Trophoblast cell (in vitro differentiated cells and primary cell): Measurements from ENCODE around the gene GOPC.
A peak's percentile ranks its signal among the peaks of the same experiment; 100 is the strongest.

ENCODE experiments used
- DNase-seq, 2 donors: peaks; one replicate each; pipeline ENCODE4 v3.0.0-alpha.2; 2016
- H2AFZ ChIP-seq: 2 replicates; pipeline ENCODE4 v1.6.1; 2013; ENCODE audit warnings: low read length, moderate library complexity, mild to moderate bottlenecking; ENCODE audit not compliant: insufficient read depth, poor library complexity
- H2AK5ac ChIP-seq: 2 replicates; pipeline ENCODE4 v1.6.1; 2013; ENCODE audit warnings: mild to moderate bottlenecking, low read length
- H2BK120ac ChIP-seq: 2 replicates; pipeline ENCODE4 v1.6.1; 2013; ENCODE audit warnings: low read length, mild to moderate bottlenecking, moderate library complexity; ENCODE audit not compliant: insufficient read depth, poor library complexity
- H2BK12ac ChIP-seq: 2 replicates; pipeline ENCODE4 v1.6.1; 2013; ENCODE audit warnings: mild to moderate bottlenecking, low read length, moderate library complexity
- H2BK5ac ChIP-seq: 2 replicates; pipeline ENCODE4 v1.6.1; 2013; ENCODE audit warnings: low read length, low read depth, moderate library complexity, mild to moderate bottlenecking; ENCODE audit not compliant: poor library complexity
- H3K14ac ChIP-seq: 2 replicates; pipeline ENCODE4 v1.6.1; 2013; ENCODE audit warnings: mild to moderate bottlenecking, low read length
- H3K18ac ChIP-seq: 2 replicates; pipeline ENCODE4 v1.6.1; 2013; ENCODE audit warnings: mild to moderate bottlenecking, low read length
- H3K23ac ChIP-seq: 2 replicates; pipeline ENCODE4 v1.6.1; 2013; ENCODE audit warnings: low read length
- H3K27ac ChIP-seq: 2 replicates; pipeline ENCODE4 v1.5.1; 2013; ENCODE audit warnings: low read depth, mild to moderate bottlenecking, inconsistent platforms, low read length, moderate library complexity
- H3K27me3 ChIP-seq: 2 replicates; pipeline ENCODE4 v1.6.1; 2013; ENCODE audit warnings: inconsistent platforms, mild to moderate bottlenecking, low read length, moderate library complexity; ENCODE audit not compliant: insufficient read depth
- H3K36me3 ChIP-seq, 2 experiments: 1 replicate in 1 of 2; 2 replicates in 1 of 2; pipeline ENCODE4 v1.6.1; 2013; ENCODE audit warnings: low read length in 2 of 2, mild to moderate bottlenecking in 2 of 2, moderate library complexity in 1 of 2; ENCODE audit not compliant: insufficient read depth in 2 of 2, control insufficient read depth in 1 of 2
- H3K4ac ChIP-seq: 2 replicates; pipeline ENCODE4 v1.6.1; 2013; ENCODE audit warnings: low read depth, mild to moderate bottlenecking, low read length, moderate library complexity
- H3K4me1 ChIP-seq, 2 experiments: 1 replicate in 1 of 2; 2 replicates in 1 of 2; pipeline ENCODE4 v1.6.1; 2013; ENCODE audit warnings: low read length in 2 of 2, mild to moderate bottlenecking in 2 of 2, moderate library complexity in 1 of 2; ENCODE audit not compliant: insufficient read depth in 2 of 2, control insufficient read depth in 1 of 2
- H3K4me2 ChIP-seq: 2 replicates; pipeline ENCODE4 v1.6.1; 2013; ENCODE audit warnings: inconsistent platforms, mild to moderate bottlenecking, low read length, moderate library complexity
- H3K4me3 ChIP-seq: 2 replicates; pipeline ENCODE4 v1.5.1; 2013; ENCODE audit warnings: mild to moderate bottlenecking, low read depth, low read length, inconsistent platforms
- H3K79me1 ChIP-seq: one replicate; pipeline ENCODE4 v1.6.1; 2013; ENCODE audit warnings: low read length
- H3K79me2 ChIP-seq: 2 replicates; pipeline ENCODE4 v1.6.1; 2013; ENCODE audit warnings: low read length, mild to moderate bottlenecking; ENCODE audit not compliant: control insufficient read depth, insufficient read depth, poor library complexity
- H3K9ac ChIP-seq: 2 replicates; pipeline ENCODE4 v1.6.1; 2013; ENCODE audit warnings: mild to moderate bottlenecking, low read length
- H3K9me3 ChIP-seq: 2 replicates; pipeline ENCODE4 v1.6.1; 2013; ENCODE audit warnings: low read depth, mild to moderate bottlenecking, control low read depth, inconsistent platforms, low read length; ENCODE audit not compliant: insufficient read depth
- H4K12ac ChIP-seq: 2 replicates; pipeline ENCODE4 v1.6.1; 2013; ENCODE audit warnings: low read depth, mild to moderate bottlenecking, low read length, moderate library complexity
- H4K8ac ChIP-seq: 2 replicates; pipeline ENCODE4 v1.6.1; 2013; ENCODE audit warnings: low read depth, mild to moderate bottlenecking, low read length, moderate library complexity
- H4K91ac ChIP-seq: one replicate; pipeline ENCODE4 v1.6.1; 2013; ENCODE audit warnings: low read depth, mild to moderate bottlenecking, low read length, moderate library complexity
- WGBS: extraction: QIAGEN DNeasy Blood & Tissue Kit; methylation state at CpG from one replicate; pipeline ENCODE4 v1.1.7; 2013; ENCODE audit warnings: missing lambda C conversion rate; ENCODE audit not compliant: insufficient read length, insufficient coverage; ENCODE audit errors: extremely low coverage; 5-methylcytosine and 5-hydroxymethylcytosine counted together

GOPC gene

DNA sequence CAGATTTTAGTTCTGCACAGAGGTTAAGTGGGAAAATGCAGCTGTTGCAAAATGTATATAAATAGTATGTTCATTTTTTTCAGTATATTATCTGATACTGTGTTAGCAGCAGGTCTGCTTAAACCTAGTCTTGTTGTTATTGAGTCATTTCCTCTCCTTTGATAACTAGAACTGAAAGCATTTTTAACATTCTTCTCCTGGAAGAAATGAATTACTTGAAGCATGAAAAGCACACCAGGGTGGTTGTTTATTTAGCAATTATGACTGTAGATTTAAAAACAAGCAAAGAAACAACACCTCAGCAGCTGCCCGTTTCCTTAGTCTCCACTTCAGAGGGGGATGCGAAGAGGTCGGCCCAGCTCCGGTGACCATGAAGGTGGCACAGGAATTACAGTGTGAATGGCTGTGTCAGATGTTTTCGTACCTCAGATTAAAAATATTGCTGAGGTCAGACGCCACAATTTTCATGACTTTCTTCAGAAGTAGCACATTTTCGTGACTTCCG is 53.5 kb downstream of the GOPC start:
- Histone ChIP-seq H3K27me3 (no peaks in the 10 kb centered on the region), H3K14ac (peak overlapping the region; percentile 28), H3K4me1 (peaks cover 29 to 39% of the 10 kb centered on the region in 2 experiments), H3K4me2 (no peak overlapping the region), H3K9me3 (no peaks in the 10 kb centered on the region), H3K9ac (no peak overlapping the region), H2BK5ac (peak overlapping the region; percentile 71), H2AK5ac (no peak overlapping the region), H2BK12ac (no peak overlapping the region), H3K18ac (no peak overlapping the region), H4K91ac (peak overlapping the region; percentile 66), H3K27ac (peak overlapping the region; percentile 48), H3K4ac (no peak overlapping the region), H4K12ac (no peak overlapping the region), H3K79me1 (peaks cover 33% of the 10 kb centered on the region), H3K4me3 (no peak overlapping the region), H2AFZ (no peak overlapping the region), H2BK120ac (peak overlapping the region; percentile 64), H3K23ac (no peak overlapping the region), H3K36me3 (peaks cover 13 to 18% of the 10 kb centered on the region in 2 experiments), H4K8ac (peak overlapping the region; percentile 65), H3K79me2 (peaks cover 4% of the 10 kb centered on the region)
- WGBS, result no CpG with 5 or more reads among the region's 8 CpGs
- peak in 1 of 2 donors; percentile 29 for DNase-seq

DNA sequence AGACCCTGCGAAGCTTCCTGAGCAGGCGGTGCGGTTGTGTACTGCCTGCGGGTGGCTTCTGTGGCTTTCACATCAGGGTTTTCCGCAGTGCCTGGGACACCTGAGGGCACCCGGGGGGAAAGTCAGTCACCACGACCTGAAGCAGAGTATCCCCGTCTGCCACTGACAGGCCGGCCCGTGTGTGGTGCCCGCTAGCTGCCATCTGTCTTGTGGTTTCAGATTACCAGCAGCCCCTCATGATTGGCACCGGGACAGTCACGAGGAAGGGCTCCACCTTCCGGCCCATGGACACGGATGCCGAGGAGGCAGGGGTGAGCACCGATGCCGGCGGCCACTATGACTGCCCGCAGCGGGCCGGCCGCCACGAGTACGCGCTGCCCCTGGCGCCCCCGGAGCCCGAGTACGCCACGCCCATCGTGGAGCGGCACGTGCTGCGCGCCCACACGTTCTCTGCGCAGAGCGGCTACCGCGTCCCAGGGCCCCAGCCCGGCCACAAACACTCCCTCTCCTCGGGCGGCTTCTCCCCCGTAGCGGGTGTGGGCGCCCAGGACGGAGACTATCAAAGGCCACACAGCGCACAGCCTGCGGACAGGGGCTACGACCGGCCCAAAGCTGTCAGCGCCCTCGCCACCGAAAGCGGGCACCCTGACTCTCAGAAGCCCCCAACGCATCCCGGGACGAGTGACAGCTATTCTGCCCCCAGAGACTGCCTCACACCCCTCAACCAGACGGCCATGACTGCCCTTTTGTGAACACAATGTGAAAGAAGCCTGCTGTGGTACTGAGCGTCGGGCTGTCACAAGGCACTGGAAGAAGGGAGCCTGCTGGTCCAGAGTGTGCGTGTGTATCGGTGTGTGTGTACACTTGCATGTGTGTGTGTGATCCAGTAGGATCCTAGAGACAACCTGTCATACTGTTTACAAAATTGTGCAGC is 54.4 kb downstream of the GOPC start:
- peak overlapping the region; percentile 76 for H4K8ac ChIP-seq
- peak overlapping the region; percentile 74 for H3K18ac ChIP-seq
- peak overlapping the region; percentile 91 for H2BK120ac ChIP-seq
- peaks cover 15 to 18% of the 10 kb centered on the region in 2 experiments for H3K36me3 ChIP-seq
- H3K79me1 ChIP-seq, result peaks cover 36% of the 10 kb centered on the region
- H4K91ac ChIP-seq, result peak overlapping the region; percentile 93
- H3K79me2 ChIP-seq, result peaks cover 4% of the 10 kb centered on the region
- H2BK12ac ChIP-seq, result peak overlapping the region; percentile 58
- H3K14ac ChIP-seq, result peak overlapping the region; percentile 60
- WGBS, result no CpG with 5 or more reads among the region's 64 CpGs
- no peaks in the 10 kb centered on the region for H3K27me3 ChIP-seq
- H3K9ac ChIP-seq, result no peak overlapping the region
- no peak overlapping the region for H2AFZ ChIP-seq
- DNase-seq, result no peak
- peak overlapping the region; percentile 80 for H2BK5ac ChIP-seq
- peak overlapping the region; percentile 76 for H3K27ac ChIP-seq
- no peaks in the 10 kb centered on the region for H3K9me3 ChIP-seq
- H3K23ac ChIP-seq, result no peak overlapping the region
- H2AK5ac ChIP-seq, result peak overlapping the region; percentile 81
- peak overlapping the region; percentile 25 for H3K4ac ChIP-seq
- no peak overlapping the region for H3K4me3 ChIP-seq
- peaks cover 31 to 41% of the 10 kb centered on the region in 2 experiments for H3K4me1 ChIP-seq
- H3K4me2 ChIP-seq, result no peak overlapping the region
- H4K12ac ChIP-seq, result no peak overlapping the region

DNA sequence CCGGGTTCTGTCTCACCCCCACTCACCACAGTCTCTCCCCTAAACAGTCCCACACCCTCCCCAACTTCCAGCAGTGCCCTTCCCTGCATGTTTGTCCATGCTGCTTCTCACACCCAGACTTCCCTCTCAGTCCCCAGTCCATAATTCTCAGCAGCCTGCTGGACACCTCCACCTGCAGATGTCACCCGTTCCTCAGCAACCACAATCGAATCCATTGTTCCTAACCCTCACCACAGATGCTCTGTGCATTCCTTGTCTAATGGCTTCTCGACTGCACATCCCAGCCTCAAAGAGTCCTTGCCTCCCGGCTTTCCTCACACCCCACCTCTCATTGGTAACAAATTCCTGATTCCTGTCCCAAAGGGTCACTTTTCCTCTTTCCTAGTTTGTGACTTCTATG is 55.6 kb downstream of the GOPC start:
- Histone ChIP-seq H4K91ac (peak overlapping the region; percentile 58), H3K79me2 (peaks cover 4% of the 10 kb centered on the region), H3K9me3 (no peaks in the 10 kb centered on the region), H3K23ac (no peak overlapping the region), H4K8ac (no peak overlapping the region), H3K14ac (no peak overlapping the region), H2BK120ac (peak overlapping the region; percentile 52), H3K18ac (no peak overlapping the region), H3K36me3 (peaks cover 15 to 18% of the 10 kb centered on the region in 2 experiments), H2BK12ac (no peak overlapping the region), H3K4me3 (no peak overlapping the region), H3K79me1 (peaks cover 32% of the 10 kb centered on the region), H3K9ac (no peak overlapping the region), H2AK5ac (no peak overlapping the region), H3K27ac (peak overlapping the region; percentile 0), H2BK5ac (no peak overlapping the region), H3K4ac (no peak overlapping the region), H4K12ac (no peak overlapping the region), H3K4me1 (peaks cover 28 to 34% of the 10 kb centered on the region in 2 experiments), H3K27me3 (no peaks in the 10 kb centered on the region), H3K4me2 (no peak overlapping the region), H2AFZ (no peak overlapping the region)
- DNase-seq, result no peak
- no CpG with 5 or more reads among the region's 5 CpGs for WGBS

DNA sequence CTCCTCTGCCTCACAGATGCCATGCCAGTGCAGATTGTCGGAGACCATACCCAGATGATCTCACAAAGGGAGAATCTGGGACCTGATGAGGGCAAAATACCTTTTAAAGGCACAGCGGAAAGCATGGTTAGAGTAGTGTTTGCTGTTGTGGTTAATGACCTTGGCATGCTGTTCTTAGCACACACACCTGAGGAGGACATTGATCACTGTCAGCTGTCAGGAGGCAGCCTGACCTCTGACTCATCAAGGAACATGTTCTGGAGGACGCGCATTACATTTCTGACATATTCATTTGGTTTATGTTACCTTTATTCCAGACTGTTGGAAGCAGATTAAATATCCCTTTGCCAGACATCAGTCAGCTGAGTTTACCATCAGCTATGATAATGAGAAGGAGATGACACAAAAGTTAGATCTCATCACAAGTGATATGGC is 57.1 kb downstream of the GOPC start:
- Histone ChIP-seq H3K9ac (no peak overlapping the region), H4K91ac (no peak overlapping the region), H3K18ac (no peak overlapping the region), H3K14ac (no peak overlapping the region), H4K8ac (no peak overlapping the region), H3K79me1 (peaks cover 27% of the 10 kb centered on the region), H3K4me3 (no peak overlapping the region), H3K4me1 (peaks cover 24 to 28% of the 10 kb centered on the region in 2 experiments), H2BK5ac (peak overlapping the region; percentile 1), H3K23ac (no peak overlapping the region), H2AK5ac (no peak overlapping the region), H3K27ac (peak overlapping the region; percentile 72), H3K4me2 (no peak overlapping the region), H3K27me3 (no peaks in the 10 kb centered on the region), H3K36me3 (peaks cover 17 to 22% of the 10 kb centered on the region in 2 experiments), H2BK12ac (no peak overlapping the region), H2BK120ac (no peak overlapping the region), H2AFZ (no peak overlapping the region), H3K79me2 (peaks cover 4% of the 10 kb centered on the region), H3K9me3 (peaks cover 1% of the 10 kb centered on the region), H4K12ac (no peak overlapping the region), H3K4ac (no peak overlapping the region)
- DNase-seq, result peak; percentile 74 to 89
- no CpG with 5 or more reads among the region's 4 CpGs for WGBS
